Measurements from ENCODE around the gene RENBP. TPM values are rescaled to one million over a fixed set of nuclear protein-coding genes. Genes with fewer than 3 reads are reported as not detected.

RENBP gene
- total RNA-seq, 1 experiment from 2014 or later: 0.26 TPM

- H3K36me3 ChIP-seq (ENCODE audit: insufficient read depth, low read length): no peaks in the 10 kb centered on the region; the same call in 1 of the 2 replicates
- no peak overlapping the region for H3K4me3 ChIP-seq (ENCODE audit: low read length)
- no peak overlapping the region for H3K9ac ChIP-seq (ENCODE audit: low read length)
- H3K79me2 ChIP-seq (ENCODE audit: low read length): peaks cover 11% of the 10 kb centered on the region
- H4K20me1 ChIP-seq (ENCODE audit: insufficient read depth, low read depth, low read length): peaks cover 11% of the 10 kb centered on the region; the same call in 1 of the 2 replicates
- no peak overlapping the region for H2AFZ ChIP-seq (ENCODE audit: low read length)
- no peaks in the 10 kb centered on the region for H3K27me3 ChIP-seq (ENCODE audit: low read length)
- H3K9me2 ChIP-seq (replicated peaks; ENCODE audit: insufficient read depth, low read length): no peaks in the 10 kb centered on the region
- no peaks in the 10 kb centered on the region for H3K9me3 ChIP-seq (ENCODE audit: low read length)
- H3K27ac ChIP-seq (ENCODE audit: low read length): no peak overlapping the region
- H3K4me2 ChIP-seq (ENCODE audit: low read depth, low read length, poor library complexity, severe bottlenecking): no peak overlapping the region
- H3K4me1 ChIP-seq (ENCODE audit: low read length): no peaks in the 10 kb centered on the region
- no peak for DNase-seq
Measured at GRCh38 chrX:153960786-153961185, 16.3 kb upstream of the RENBP start.

- no peaks in the 10 kb centered on the region for H3K9me3 ChIP-seq (ENCODE audit: low read length)
- H3K4me2 ChIP-seq (ENCODE audit: low read depth, low read length, poor library complexity, severe bottlenecking): no peak overlapping the region
- H2AFZ ChIP-seq (ENCODE audit: low read length): no peak overlapping the region
- H3K9me2 ChIP-seq (replicated peaks; ENCODE audit: insufficient read depth, low read length): no peaks in the 10 kb centered on the region
- DNase-seq: no peak
- H3K36me3 ChIP-seq (ENCODE audit: insufficient read depth, low read length): no peaks in the 10 kb centered on the region; the same call in 1 of the 2 replicates
- H3K27me3 ChIP-seq (ENCODE audit: low read length): no peaks in the 10 kb centered on the region
- H3K4me1 ChIP-seq (ENCODE audit: low read length): no peaks in the 10 kb centered on the region
- H3K27ac ChIP-seq (ENCODE audit: low read length): no peak overlapping the region
- H3K79me2 ChIP-seq (ENCODE audit: low read length): peaks cover 4% of the 10 kb centered on the region
- H3K4me3 ChIP-seq (ENCODE audit: low read length): no peak overlapping the region
- peaks cover 7% of the 10 kb centered on the region; the same call in 1 of the 2 replicates for H4K20me1 ChIP-seq (ENCODE audit: insufficient read depth, low read depth, low read length)
- no peak overlapping the region for H3K9ac ChIP-seq (ENCODE audit: low read length)
Measured at GRCh38 chrX:153960077-153960476, 15.6 kb upstream of the RENBP start.

- Histone ChIP-seq H2AFZ (ENCODE audit: low read length) (no peak overlapping the region), H3K9me3 (ENCODE audit: low read length) (no peaks in the 10 kb centered on the region), H3K4me1 (ENCODE audit: low read length) (no peaks in the 10 kb centered on the region), H3K9ac (ENCODE audit: low read length) (no peak overlapping the region), H3K27me3 (ENCODE audit: low read length) (no peaks in the 10 kb centered on the region), H3K36me3 (ENCODE audit: insufficient read depth, low read length) (no peaks in the 10 kb centered on the region; the same call in 1 of the 2 replicates), H3K4me3 (ENCODE audit: low read length) (no peak overlapping the region), H3K4me2 (ENCODE audit: low read depth, low read length, poor library complexity, severe bottlenecking) (no peak overlapping the region), H3K9me2 (replicated peaks; ENCODE audit: insufficient read depth, low read length) (no peaks in the 10 kb centered on the region), H4K20me1 (ENCODE audit: insufficient read depth, low read depth, low read length) (peaks cover 3% of the 10 kb centered on the region; the same call in 1 of the 2 replicates), H3K27ac (ENCODE audit: low read length) (no peak overlapping the region), H3K79me2 (ENCODE audit: low read length) (no peaks in the 10 kb centered on the region; the same call in 1 of the 2 replicates)
- DNase-seq: no peak
Measured at GRCh38 chrX:153959649-153960048, 15.2 kb upstream of the RENBP start.

GRCh38 chrX:153958605-153959004 lies 14.2 kb upstream of the RENBP start:
- no peaks in the 10 kb centered on the region for H3K4me1 ChIP-seq (ENCODE audit: low read length)
- H3K4me3 ChIP-seq (ENCODE audit: low read length): no peak overlapping the region
- no peak overlapping the region for H2AFZ ChIP-seq (ENCODE audit: low read length)
- H3K36me3 ChIP-seq (ENCODE audit: insufficient read depth, low read length): no peaks in the 10 kb centered on the region; the same call in 1 of the 2 replicates
- H3K9me2 ChIP-seq (replicated peaks; ENCODE audit: insufficient read depth, low read length): no peaks in the 10 kb centered on the region
- no peaks in the 10 kb centered on the region for H3K27me3 ChIP-seq (ENCODE audit: low read length)
- DNase-seq: no peak
- H3K4me2 ChIP-seq (ENCODE audit: low read depth, low read length, poor library complexity, severe bottlenecking): no peak overlapping the region
- H3K79me2 ChIP-seq (ENCODE audit: low read length): no peaks in the 10 kb centered on the region
- H3K27ac ChIP-seq (ENCODE audit: low read length): no peak overlapping the region
- no peaks in the 10 kb centered on the region for H4K20me1 ChIP-seq (ENCODE audit: insufficient read depth, low read depth, low read length)
- no peak overlapping the region for H3K9ac ChIP-seq (ENCODE audit: low read length)
- H3K9me3 ChIP-seq (ENCODE audit: low read length): no peaks in the 10 kb centered on the region

GRCh38 chrX:153957224-153957623 lies 12.8 kb upstream of the RENBP start:
- Histone ChIP-seq H3K27ac (ENCODE audit: low read length) (no peak overlapping the region), H3K9me3 (ENCODE audit: low read length) (no peaks in the 10 kb centered on the region), H3K9ac (ENCODE audit: low read length) (no peak overlapping the region), H3K9me2 (replicated peaks; ENCODE audit: insufficient read depth, low read length) (no peaks in the 10 kb centered on the region), H3K4me1 (ENCODE audit: low read length) (no peaks in the 10 kb centered on the region), H3K79me2 (ENCODE audit: low read length) (no peaks in the 10 kb centered on the region), H2AFZ (ENCODE audit: low read length) (no peak overlapping the region), H3K4me2 (ENCODE audit: low read depth, low read length, poor library complexity, severe bottlenecking) (no peak overlapping the region), H3K27me3 (ENCODE audit: low read length) (no peaks in the 10 kb centered on the region), H4K20me1 (ENCODE audit: insufficient read depth, low read depth, low read length) (0 out of 2 replicates have a peak, but pooled peaks cover 4% of the 10 kb centered on the region), H3K4me3 (ENCODE audit: low read length) (no peak overlapping the region), H3K36me3 (ENCODE audit: insufficient read depth, low read length) (peaks cover 10% of the 10 kb centered on the region)
- DNase-seq: no peak

GRCh38 chrX:153956044-153956907 lies 11.8 kb upstream of the RENBP start:
- no peak for DNase-seq
- H3K36me3 ChIP-seq (ENCODE audit: insufficient read depth, low read length): peaks cover 11% of the 10 kb centered on the region
- H3K9ac ChIP-seq (ENCODE audit: low read length): no peak overlapping the region

GRCh38 chrX:153955228-153955732 lies 10.8 kb upstream of the RENBP start:
- Histone ChIP-seq H3K9me2 (replicated peaks; ENCODE audit: insufficient read depth, low read length) (no peaks in the 10 kb centered on the region), H4K20me1 (ENCODE audit: insufficient read depth, low read depth, low read length) (0 out of 2 replicates have a peak, but pooled peaks cover 4% of the 10 kb centered on the region), H3K36me3 (ENCODE audit: insufficient read depth, low read length) (peaks cover 11% of the 10 kb centered on the region), H3K27me3 (ENCODE audit: low read length) (no peaks in the 10 kb centered on the region), H2AFZ (ENCODE audit: low read length) (no peak overlapping the region), H3K9ac (ENCODE audit: low read length) (no peak overlapping the region), H3K4me3 (ENCODE audit: low read length) (no peak overlapping the region), H3K4me1 (ENCODE audit: low read length) (no peaks in the 10 kb centered on the region), H3K4me2 (ENCODE audit: low read depth, low read length, poor library complexity, severe bottlenecking) (no peak overlapping the region), H3K27ac (ENCODE audit: low read length) (no peak overlapping the region), H3K79me2 (ENCODE audit: low read length) (no peaks in the 10 kb centered on the region), H3K9me3 (ENCODE audit: low read length) (no peaks in the 10 kb centered on the region)
- no peak for DNase-seq

More at GRCh38 chrX:153956044-153956907, 11.8 kb upstream of the RENBP start:
- Histone ChIP-seq H2AFZ (ENCODE audit: low read length) (no peak overlapping the region), H3K79me2 (ENCODE audit: low read length) (no peaks in the 10 kb centered on the region), H3K4me3 (ENCODE audit: low read length) (no peak overlapping the region), H3K9me3 (ENCODE audit: low read length) (no peaks in the 10 kb centered on the region), H3K27ac (ENCODE audit: low read length) (no peak overlapping the region), H3K4me2 (ENCODE audit: low read depth, low read length, poor library complexity, severe bottlenecking) (no peak overlapping the region), H3K4me1 (ENCODE audit: low read length) (no peaks in the 10 kb centered on the region), H4K20me1 (ENCODE audit: insufficient read depth, low read depth, low read length) (0 out of 2 replicates have a peak, but pooled peaks cover 4% of the 10 kb centered on the region), H3K27me3 (ENCODE audit: low read length) (no peaks in the 10 kb centered on the region), H3K9me2 (replicated peaks; ENCODE audit: insufficient read depth, low read length) (no peaks in the 10 kb centered on the region)

- Histone ChIP-seq H2AFZ (ENCODE audit: low read length) (no peak overlapping the region), H3K9me3 (ENCODE audit: low read length) (no peaks in the 10 kb centered on the region), H3K4me3 (ENCODE audit: low read length) (no peak overlapping the region), H3K9ac (ENCODE audit: low read length) (no peak overlapping the region), H3K4me1 (ENCODE audit: low read length) (no peaks in the 10 kb centered on the region), H3K27me3 (ENCODE audit: low read length) (no peaks in the 10 kb centered on the region), H4K20me1 (ENCODE audit: insufficient read depth, low read depth, low read length) (0 out of 2 replicates have a peak, but pooled peaks cover 4% of the 10 kb centered on the region), H3K4me2 (ENCODE audit: low read depth, low read length, poor library complexity, severe bottlenecking) (no peak overlapping the region), H3K36me3 (ENCODE audit: insufficient read depth, low read length) (peaks cover 11% of the 10 kb centered on the region), H3K79me2 (ENCODE audit: low read length) (no peaks in the 10 kb centered on the region), H3K27ac (ENCODE audit: low read length) (no peak overlapping the region), H3K9me2 (replicated peaks; ENCODE audit: insufficient read depth, low read length) (no peaks in the 10 kb centered on the region)
- no peak for DNase-seq
Measured at GRCh38 chrX:153954558-153955227, 10.2 kb upstream of the RENBP start.
